Measurements from ENCODE around the gene CPED1. TPM values are rescaled to one million over a fixed set of nuclear protein-coding genes. Genes with fewer than 3 reads are reported as not detected.
"Not testable (repeated sequence)": the region's sequence is repeated elsewhere in the genome, so short reads cannot be mapped to it uniquely, and the experiment has no call there.

The CPED1 gene
- total and polyA plus RNA-seq, 2 experiments from 2014 or later = 0.17 to 0.47 TPM

DNA sequence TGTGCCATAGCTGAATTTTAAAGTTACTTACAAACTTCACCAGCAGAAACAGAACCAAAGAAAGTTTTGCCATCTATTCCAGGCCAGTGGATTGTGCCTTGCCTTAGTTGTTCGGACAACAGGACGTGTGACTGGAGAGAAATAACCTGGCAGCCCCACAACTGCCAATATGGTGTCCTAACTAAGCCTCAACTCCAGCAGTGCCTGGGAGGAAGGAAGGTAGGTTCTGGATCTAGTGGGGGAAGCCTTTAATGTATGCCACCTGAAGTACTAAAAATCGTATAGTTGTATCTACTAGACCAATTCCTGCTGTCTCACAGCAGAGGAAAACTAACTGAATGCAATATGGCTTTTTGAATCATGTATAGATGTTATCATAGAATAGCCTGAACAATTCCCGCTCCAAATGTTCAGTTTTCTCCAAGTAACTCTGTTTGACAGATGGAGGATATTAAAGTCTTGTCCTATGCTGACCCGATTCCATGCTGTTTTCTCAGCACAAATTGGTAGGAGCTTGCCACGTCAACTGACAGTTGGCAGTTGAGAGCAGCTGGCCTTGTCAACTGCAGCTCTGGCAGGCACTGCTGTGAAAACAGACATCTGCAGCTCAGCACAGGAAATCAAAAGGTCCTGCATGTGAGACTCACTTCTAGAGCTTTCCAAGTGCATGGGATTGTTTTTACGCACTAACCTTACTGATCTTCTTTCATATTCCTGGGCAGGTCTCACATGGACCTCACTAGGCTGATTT is 255.8 kb downstream of the CPED1 start (continued):
- TF ChIP-seq, protein P1, sequence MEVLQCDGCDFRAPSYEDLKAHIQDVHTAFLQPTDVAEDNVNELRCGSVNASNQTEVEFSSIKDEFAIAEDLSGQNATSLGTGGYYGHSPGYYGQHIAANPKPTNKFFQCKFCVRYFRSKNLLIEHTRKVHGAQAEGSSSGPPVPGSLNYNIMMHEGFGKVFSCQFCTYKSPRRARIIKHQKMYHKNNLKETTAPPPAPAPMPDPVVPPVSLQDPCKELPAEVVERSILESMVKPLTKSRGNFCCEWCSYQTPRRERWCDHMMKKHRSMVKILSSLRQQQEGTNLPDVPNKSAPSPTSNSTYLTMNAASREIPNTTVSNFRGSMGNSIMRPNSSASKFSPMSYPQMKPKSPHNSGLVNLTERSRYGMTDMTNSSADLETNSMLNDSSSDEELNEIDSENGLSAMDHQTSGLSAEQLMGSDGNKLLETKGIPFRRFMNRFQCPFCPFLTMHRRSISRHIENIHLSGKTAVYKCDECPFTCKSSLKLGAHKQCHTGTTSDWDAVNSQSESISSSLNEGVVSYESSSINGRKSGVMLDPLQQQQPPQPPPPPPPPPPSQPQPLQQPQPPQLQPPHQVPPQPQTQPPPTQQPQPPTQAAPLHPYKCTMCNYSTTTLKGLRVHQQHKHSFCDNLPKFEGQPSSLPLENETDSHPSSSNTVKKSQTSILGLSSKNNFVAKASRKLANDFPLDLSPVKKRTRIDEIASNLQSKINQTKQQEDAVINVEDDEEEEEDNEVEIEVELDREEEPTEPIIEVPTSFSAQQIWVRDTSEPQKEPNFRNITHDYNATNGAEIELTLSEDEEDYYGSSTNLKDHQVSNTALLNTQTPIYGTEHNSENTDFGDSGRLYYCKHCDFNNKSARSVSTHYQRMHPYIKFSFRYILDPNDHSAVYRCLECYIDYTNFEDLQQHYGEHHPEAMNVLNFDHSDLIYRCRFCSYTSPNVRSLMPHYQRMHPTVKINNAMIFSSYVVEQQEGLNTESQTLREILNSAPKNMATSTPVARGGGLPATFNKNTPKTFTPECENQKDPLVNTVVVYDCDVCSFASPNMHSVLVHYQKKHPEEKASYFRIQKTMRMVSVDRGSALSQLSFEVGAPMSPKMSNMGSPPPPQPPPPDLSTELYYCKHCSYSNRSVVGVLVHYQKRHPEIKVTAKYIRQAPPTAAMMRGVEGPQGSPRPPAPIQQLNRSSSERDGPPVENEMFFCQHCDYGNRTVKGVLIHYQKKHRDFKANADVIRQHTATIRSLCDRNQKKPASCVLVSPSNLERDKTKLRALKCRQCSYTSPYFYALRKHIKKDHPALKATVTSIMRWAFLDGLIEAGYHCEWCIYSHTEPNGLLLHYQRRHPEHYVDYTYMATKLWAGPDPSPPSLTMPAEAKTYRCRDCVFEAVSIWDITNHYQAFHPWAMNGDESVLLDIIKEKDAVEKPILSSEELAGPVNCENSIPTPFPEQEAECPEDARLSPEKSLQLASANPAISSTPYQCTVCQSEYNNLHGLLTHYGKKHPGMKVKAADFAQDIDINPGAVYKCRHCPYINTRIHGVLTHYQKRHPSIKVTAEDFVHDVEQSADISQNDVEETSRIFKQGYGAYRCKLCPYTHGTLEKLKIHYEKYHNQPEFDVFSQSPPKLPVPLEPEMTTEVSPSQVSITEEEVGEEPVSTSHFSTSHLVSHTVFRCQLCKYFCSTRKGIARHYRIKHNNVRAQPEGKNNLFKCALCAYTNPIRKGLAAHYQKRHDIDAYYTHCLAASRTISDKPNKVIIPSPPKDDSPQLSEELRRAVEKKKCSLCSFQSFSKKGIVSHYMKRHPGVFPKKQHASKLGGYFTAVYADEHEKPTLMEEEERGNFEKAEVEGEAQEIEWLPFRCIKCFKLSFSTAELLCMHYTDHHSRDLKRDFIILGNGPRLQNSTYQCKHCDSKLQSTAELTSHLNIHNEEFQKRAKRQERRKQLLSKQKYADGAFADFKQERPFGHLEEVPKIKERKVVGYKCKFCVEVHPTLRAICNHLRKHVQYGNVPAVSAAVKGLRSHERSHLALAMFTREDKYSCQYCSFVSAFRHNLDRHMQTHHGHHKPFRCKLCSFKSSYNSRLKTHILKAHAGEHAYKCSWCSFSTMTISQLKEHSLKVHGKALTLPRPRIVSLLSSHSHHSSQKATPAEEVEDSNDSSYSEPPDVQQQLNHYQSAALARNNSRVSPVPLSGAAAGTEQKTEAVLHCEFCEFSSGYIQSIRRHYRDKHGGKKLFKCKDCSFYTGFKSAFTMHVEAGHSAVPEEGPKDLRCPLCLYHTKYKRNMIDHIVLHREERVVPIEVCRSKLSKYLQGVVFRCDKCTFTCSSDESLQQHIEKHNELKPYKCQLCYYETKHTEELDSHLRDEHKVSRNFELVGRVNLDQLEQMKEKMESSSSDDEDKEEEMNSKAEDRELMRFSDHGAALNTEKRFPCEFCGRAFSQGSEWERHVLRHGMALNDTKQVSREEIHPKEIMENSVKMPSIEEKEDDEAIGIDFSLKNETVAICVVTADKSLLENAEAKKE (CRISPR knock-in tag; IDR thresholded peaks at IDR 0.05) = no peak
- TF ChIP-seq, protein P2, sequence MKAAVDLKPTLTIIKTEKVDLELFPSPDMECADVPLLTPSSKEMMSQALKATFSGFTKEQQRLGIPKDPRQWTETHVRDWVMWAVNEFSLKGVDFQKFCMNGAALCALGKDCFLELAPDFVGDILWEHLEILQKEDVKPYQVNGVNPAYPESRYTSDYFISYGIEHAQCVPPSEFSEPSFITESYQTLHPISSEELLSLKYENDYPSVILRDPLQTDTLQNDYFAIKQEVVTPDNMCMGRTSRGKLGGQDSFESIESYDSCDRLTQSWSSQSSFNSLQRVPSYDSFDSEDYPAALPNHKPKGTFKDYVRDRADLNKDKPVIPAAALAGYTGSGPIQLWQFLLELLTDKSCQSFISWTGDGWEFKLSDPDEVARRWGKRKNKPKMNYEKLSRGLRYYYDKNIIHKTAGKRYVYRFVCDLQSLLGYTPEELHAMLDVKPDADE (IDR thresholded peaks at IDR 0.05) = no peak
- TF ChIP-seq POLR2AphosphoS5 (IDR thresholded peaks at IDR 0.05; ENCODE audit: low read depth) = no peak
- no peak for TF ChIP-seq STAT1 (IDR thresholded peaks at IDR 0.05; ENCODE audit: unreplicated experiment)

DNA sequence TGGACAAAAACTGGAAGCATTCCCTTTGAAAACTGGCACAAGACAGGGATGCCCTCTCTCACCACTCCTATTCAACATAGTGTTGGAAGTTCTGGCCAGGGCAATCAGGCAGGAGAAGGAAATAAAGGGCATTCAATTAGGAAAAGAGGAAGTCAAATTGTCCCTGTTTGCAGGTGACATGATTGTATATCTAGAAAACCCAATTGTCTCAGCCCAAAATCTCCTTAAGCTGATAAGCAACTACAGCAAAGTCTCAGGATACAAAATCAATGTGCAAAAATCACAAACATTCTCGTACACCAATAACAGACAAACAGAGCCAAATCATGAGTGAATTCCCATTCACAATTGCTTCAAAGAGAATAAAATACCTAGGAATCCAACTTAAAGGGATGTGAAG is 262.9 kb downstream of the CPED1 start:
- not testable (repeated sequence) for ATAC-seq; H3K4me1 ChIP-seq (ENCODE audit: insufficient read depth); H3K9me3 Mint-ChIP-seq; H3K79me2 ChIP-seq (replicated peaks; ENCODE audit: insufficient read depth); DNase-seq (ENCODE audit: low spot score); H3K4me3 ChIP-seq; H3K27me3 ChIP-seq (ENCODE audit: insufficient read depth); H4K20me1 ChIP-seq (replicated peaks; ENCODE audit: insufficient read depth); H3K36me3 ChIP-seq (ENCODE audit: insufficient read depth); H3K36me3 Mint-ChIP-seq (ENCODE audit: low read depth); H3K27ac ChIP-seq (ENCODE audit: low read depth); H3K4me3 Mint-ChIP-seq; H3K9me2 ChIP-seq (ENCODE audit: insufficient read depth); H3F3A ChIP-seq (replicated peaks; ENCODE audit: low read depth); H3K27me3 Mint-ChIP-seq (ENCODE audit: insufficient read depth, low read depth, poor library complexity); H3K4me1 Mint-ChIP-seq; H3K4me2 ChIP-seq; H2AFZ ChIP-seq; H3K27ac Mint-ChIP-seq

DNA sequence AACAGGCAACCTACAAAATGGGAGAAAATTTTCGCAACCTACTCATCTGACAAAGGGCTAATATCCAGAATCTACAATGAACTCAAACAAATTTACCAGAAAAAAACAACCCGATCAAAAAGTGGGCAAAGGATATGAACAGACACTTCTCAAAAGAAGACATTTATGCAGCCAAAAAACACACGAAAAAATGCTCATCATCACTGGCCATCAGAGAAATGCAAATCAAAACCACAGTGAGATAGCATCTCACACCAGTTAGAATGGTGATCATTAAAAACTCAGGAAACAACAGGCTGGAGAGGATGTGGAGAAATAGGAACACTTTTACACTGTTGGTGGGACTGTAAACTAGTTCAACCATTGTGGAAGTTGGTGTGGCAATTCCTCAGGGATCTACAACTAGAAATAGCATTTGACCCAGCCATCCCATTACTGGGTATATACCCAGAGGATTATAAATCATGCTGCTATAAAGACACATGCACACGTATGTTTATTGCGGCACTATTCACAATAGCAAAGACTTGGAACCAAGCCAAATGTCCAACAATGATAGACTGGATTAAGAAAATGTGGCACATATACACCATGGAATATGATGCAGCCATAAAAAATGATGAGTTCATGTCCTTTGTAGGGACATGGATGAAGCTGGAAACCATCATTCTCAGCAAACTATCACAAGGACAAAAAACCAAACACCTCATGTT is 264.2 kb downstream of the CPED1 start:
- H3K27ac Mint-ChIP-seq; H3K36me3 Mint-ChIP-seq (ENCODE audit: low read depth); H3K4me3 Mint-ChIP-seq; H3K9me3 Mint-ChIP-seq; H3K27me3 Mint-ChIP-seq (ENCODE audit: insufficient read depth, low read depth, poor library complexity); H3K79me2 ChIP-seq (replicated peaks; ENCODE audit: insufficient read depth); H3F3A ChIP-seq (replicated peaks; ENCODE audit: low read depth); H3K4me2 ChIP-seq; H3K4me1 Mint-ChIP-seq; H3K36me3 ChIP-seq (ENCODE audit: insufficient read depth); DNase-seq (ENCODE audit: low spot score); ATAC-seq; H3K27me3 ChIP-seq (ENCODE audit: insufficient read depth); H3K4me1 ChIP-seq (ENCODE audit: insufficient read depth); H3K9me2 ChIP-seq (ENCODE audit: insufficient read depth); H3K27ac ChIP-seq (ENCODE audit: low read depth); H3K4me3 ChIP-seq; H2AFZ ChIP-seq; H4K20me1 ChIP-seq (replicated peaks; ENCODE audit: insufficient read depth): not testable (repeated sequence)

All from GM23338 (cell line).